ENCODE measurements around the gene MIS12. TPM values are rescaled to one million over a fixed set of nuclear protein-coding genes. Genes with fewer than 3 reads are reported as not detected.

MIS12 gene
- total RNA-seq, 1 donor: 18.6 TPM

DNA sequence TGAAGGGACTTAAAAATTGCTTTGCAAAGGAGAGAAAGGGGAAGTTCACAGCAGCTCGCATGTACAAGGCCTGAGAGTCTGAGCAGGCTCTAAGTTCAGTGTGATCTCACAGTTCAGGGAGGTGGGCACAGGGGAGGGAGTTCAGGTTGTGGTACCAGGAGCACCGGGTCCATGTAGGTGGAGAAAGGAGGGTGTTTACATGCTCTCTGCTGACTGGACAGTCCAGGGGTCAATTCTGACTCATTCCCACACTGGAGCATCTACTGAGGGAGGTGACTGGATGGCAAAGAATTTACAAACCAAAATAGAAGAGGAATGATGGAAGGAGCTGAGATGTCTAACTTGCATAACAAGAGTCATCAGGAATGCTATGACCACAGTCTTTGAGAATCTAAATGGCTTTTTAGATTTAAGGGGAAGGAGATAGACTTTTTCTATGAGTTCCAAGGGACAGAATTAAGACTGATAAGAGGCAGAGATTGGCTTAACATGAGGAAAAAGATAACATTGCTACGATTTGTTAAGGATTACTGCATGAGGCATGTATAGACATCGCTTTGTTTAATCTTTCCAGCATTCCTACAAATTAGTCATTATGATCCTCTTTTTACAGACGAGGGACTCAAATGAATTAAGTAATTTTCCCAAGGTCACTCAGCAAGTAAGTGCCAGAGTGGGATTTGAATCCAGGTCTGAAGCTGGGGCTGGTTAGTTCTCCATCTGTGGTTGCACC, 29.9 kb downstream of the MIS12 start:
- peak; percentile 96 for DNase-seq (ENCODE audit: low read depth)
- H3K4me3 ChIP-seq (ENCODE audit: low read depth, low read length): no peak overlapping the region
- TF ChIP-seq CTCF (IDR thresholded peaks at IDR 0.05; ENCODE audit: insufficient read depth, low read depth, low read length): no peak

- TF ChIP-seq CTCF (IDR thresholded peaks at IDR 0.05; ENCODE audit: insufficient read depth, low read depth, low read length): no peak
Observed at GRCh38 chr17:5522476-5522875, 36.1 kb downstream of the MIS12 start.

GRCh38 chr17:5523249-5523648, 36.9 kb downstream of the MIS12 start:
- no peak overlapping the region for H3K4me3 ChIP-seq (ENCODE audit: low read depth, low read length)
- no peak for TF ChIP-seq CTCF (IDR thresholded peaks at IDR 0.05; ENCODE audit: insufficient read depth, low read depth, low read length)
- DNase-seq (ENCODE audit: low read depth): no peak

More at GRCh38 chr17:5522476-5522875, 36.1 kb downstream of the MIS12 start:
- no peak for DNase-seq (ENCODE audit: low read depth)
- no peak overlapping the region for H3K4me3 ChIP-seq (ENCODE audit: low read depth, low read length)

DNA sequence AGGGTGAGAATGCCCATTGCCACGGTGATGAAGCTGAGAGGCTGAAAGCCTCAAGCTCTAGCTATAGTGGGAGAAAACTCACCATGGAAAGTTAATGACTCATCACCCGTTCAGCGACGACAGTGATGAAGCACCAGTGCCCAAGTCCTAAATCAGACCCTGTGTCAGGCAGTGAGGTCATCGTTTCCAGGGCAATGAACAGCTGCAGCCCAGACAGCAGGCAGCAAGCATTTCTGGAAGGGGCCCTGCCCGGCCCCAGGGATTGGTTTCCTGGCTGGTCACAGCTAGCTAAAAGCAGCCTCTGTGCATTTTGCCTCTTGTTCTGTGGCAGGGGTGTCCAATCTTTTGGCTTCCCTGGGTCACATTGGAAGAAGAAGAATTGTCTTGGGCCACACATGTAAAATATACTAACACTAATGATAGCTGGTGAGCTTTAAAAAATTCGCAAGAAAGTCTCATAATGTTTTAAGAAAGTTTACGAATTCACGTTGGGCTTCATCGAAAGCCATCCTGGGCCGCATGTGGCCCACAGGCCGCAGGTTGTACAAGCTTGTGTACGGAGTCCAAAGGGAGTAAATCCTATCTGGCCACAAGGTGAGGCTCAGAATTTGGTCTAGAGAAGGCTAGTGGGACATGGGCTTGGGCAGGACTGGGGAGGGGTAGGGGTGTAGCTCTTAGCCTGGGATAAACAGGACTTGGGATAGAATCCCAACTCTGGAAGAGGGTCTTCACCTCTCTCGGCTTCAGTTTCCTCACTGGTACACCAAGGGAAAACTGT, 40.6 kb downstream of the MIS12 start:
- no peak for TF ChIP-seq CTCF (IDR thresholded peaks at IDR 0.05; ENCODE audit: insufficient read depth, low read depth, low read length)

GRCh38 chr17:5527601-5528250, 41.4 kb downstream of the MIS12 start:
- H3K4me3 ChIP-seq (ENCODE audit: low read depth, low read length): no peak overlapping the region
- no peak for DNase-seq (ENCODE audit: low read depth)
- no peak for TF ChIP-seq CTCF (IDR thresholded peaks at IDR 0.05; ENCODE audit: insufficient read depth, low read depth, low read length)

More for the DNA sequence above, 40.6 kb downstream of the MIS12 start:
- DNase-seq (ENCODE audit: low read depth): peak; percentile 97
- no peak overlapping the region for H3K4me3 ChIP-seq (ENCODE audit: low read depth, low read length)

- DNase-seq (ENCODE audit: low read depth): no peak
- no peak for TF ChIP-seq CTCF (IDR thresholded peaks at IDR 0.05; ENCODE audit: insufficient read depth, low read depth, low read length)
- no peak overlapping the region for H3K4me3 ChIP-seq (ENCODE audit: low read depth, low read length)
Observed at GRCh38 chr17:5530265-5531084, 44.1 kb downstream of the MIS12 start.
